ENCODE measurements around the gene CNOT3.

- TF ChIP-seq, protein P1, sequence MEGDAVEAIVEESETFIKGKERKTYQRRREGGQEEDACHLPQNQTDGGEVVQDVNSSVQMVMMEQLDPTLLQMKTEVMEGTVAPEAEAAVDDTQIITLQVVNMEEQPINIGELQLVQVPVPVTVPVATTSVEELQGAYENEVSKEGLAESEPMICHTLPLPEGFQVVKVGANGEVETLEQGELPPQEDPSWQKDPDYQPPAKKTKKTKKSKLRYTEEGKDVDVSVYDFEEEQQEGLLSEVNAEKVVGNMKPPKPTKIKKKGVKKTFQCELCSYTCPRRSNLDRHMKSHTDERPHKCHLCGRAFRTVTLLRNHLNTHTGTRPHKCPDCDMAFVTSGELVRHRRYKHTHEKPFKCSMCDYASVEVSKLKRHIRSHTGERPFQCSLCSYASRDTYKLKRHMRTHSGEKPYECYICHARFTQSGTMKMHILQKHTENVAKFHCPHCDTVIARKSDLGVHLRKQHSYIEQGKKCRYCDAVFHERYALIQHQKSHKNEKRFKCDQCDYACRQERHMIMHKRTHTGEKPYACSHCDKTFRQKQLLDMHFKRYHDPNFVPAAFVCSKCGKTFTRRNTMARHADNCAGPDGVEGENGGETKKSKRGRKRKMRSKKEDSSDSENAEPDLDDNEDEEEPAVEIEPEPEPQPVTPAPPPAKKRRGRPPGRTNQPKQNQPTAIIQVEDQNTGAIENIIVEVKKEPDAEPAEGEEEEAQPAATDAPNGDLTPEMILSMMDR (IDR thresholded peaks at IDR 0.05): no peak
- TF ChIP-seq POLR2A (IDR thresholded peaks at IDR 0.05) (no peak), EP300 (IDR thresholded peaks at IDR 0.05) (no peak)
Measured at GRCh38 chr19:54106716-54107115, 30.8 kb upstream of the CNOT3 start.
